K562 (cell line): Measurements from ENCODE around the gene FGF21. TPM values are rescaled to one million over a fixed set of nuclear protein-coding genes. Genes with fewer than 3 reads are reported as not detected.

Experiments used
- CBX8 ChIP-seq: fragments of 200-600 bp; sonication (generic); IDR thresholded peaks from 2 replicates; pipeline ENCODE4 v1.6.1; 2012; ENCODE audit warnings: borderline replicate concordance, mixed run types, low read depth, mild to moderate bottlenecking, moderate library complexity, mixed read lengths, low read length, control low read depth, inconsistent platforms; ENCODE audit not compliant: poor library complexity, severe bottlenecking; ENCODE audit errors: extremely low read depth
- CEBPG ChIP-seq, 3 experiments: fragments of 200-800 bp in 1 of 3; sonication (Bioruptor generic) in 1 of 3; sonication (generic) in 1 of 3; formaldehyde crosslinking in 1 of 3; IDR thresholded peaks in 2 of 3; conservative IDR thresholded peaks in 1 of 3; 2 replicates each; pipeline versions ENCODE4 v1.6.1 to v1.8.0; 2016 to 2022; ENCODE audit warnings: missing compliant biosample characterization in 2 of 3, missing genetic modification characterization in 2 of 3, mild to moderate bottlenecking in 1 of 3, missing genetic modification reagents in 1 of 3
- CREM ChIP-seq: IDR thresholded peaks from 2 replicates; pipeline ENCODE4 v1.6.1; 2014; ENCODE audit warnings: antibody characterized with exemption, low read depth
- E2F3 ChIP-seq: fragments of 250-450 bp; sonication (Bioruptor Pico); IDR thresholded peaks from 2 replicates; pipeline ENCODE4 v1.4.0; 2020; ENCODE audit warnings: mild to moderate bottlenecking
- MAFK ChIP-seq: IDR thresholded peaks from 2 replicates; pipeline ENCODE4 v1.6.1; 2011; ENCODE audit warnings: low read length, improper control_type of control experiment
- NR2C1 ChIP-seq, 2 experiments: fragments of 450-650 bp; IDR thresholded peaks; 2 replicates each; pipeline ENCODE4 v1.6.1; 2017; ENCODE audit warnings: mild to moderate bottlenecking in 2 of 2, antibody characterized with exemption in 1 of 2, inconsistent platforms in 1 of 2, missing compliant biosample characterization in 1 of 2, missing genetic modification characterization in 1 of 2
- POLR2G ChIP-seq: fragments of 200-400 bp; formaldehyde crosslinking; IDR thresholded peaks from 2 replicates; pipeline ENCODE4 v1.6.1; 2017; ENCODE audit warnings: low read depth, mild to moderate bottlenecking, antibody characterized with exemption, low read length, moderate library complexity
- PRMT5 ChIP-seq: sonication (generic); formaldehyde crosslinking; IDR thresholded peaks from 2 replicates; pipeline ENCODE4 v1.5.0; 2020; ENCODE audit warnings: missing genetic modification reagents
- SRSF1 ChIP-seq: fragments of 200-400 bp; formaldehyde crosslinking; IDR thresholded peaks from 2 replicates; pipeline ENCODE4 v1.6.1; 2017; ENCODE audit warnings: mild to moderate bottlenecking, low read depth, low read length, moderate library complexity
- ZC3H8 ChIP-seq: fragments of 450-650 bp; IDR thresholded peaks from 2 replicates; pipeline ENCODE4 v1.6.1; 2017
- ZNF561 ChIP-seq: fragments of 450-650 bp; formaldehyde crosslinking; conservative IDR thresholded peaks from 2 replicates; pipeline ENCODE4 v1.4.0; 2020; ENCODE audit warnings: mild to moderate bottlenecking, moderate library complexity
- ZNF668 ChIP-seq: fragments of 250-450 bp; sonication (Bioruptor Pico); IDR thresholded peaks from 2 replicates; pipeline ENCODE4 v1.8.0; 2022; ENCODE audit warnings: mild to moderate bottlenecking, inconsistent platforms
- ZNF780A ChIP-seq: fragments of 250-450 bp; sonication (Bioruptor Pico); IDR thresholded peaks from 2 replicates; pipeline ENCODE4 v1.5.0; 2021; ENCODE audit warnings: mild to moderate bottlenecking
- polyA plus RNA-seq, 8 experiments: library from polyadenylated mRNA; depleted of rRNA in 4 of 8; stranded (reverse) in 5 of 8; unstranded in 3 of 8; fragments of >200 nt; fragmentation: Nextera tagmentation in 2 of 8; fragmentation: Illumina TruSeq in 1 of 8; extraction: Ambion mirVana in 2 of 8; extraction: Trizol in 1 of 8; gene quantifications; 2 replicates each; pipeline versions ENCODE4 v1.2.1 to v1.2.3, GENCODE V29; 2011 to 2014; ENCODE audit warnings: inconsistent platforms in 1 of 8, missing spikeins in 1 of 8
- total RNA-seq, 7 experiments: library from RNA; depleted of rRNA in 6 of 7; stranded (reverse); fragments of >200 nt in 6 of 7; fragmentation: Illumina TruSeq in 2 of 7; extraction: Trizol in 2 of 7; gene quantifications; 2 replicates each; pipeline versions ENCODE4 v1.2.1 to v1.2.3, GENCODE V29; 2011 to 2021; ENCODE audit warnings: low replicate concordance in 1 of 7
- TF ChIP-seq, protein P1 (sequence below): fragments of 450-650 bp; formaldehyde crosslinking; IDR thresholded peaks from 2 replicates; pipeline ENCODE4 v1.4.0; 2022; ENCODE audit warnings: missing genetic modification characterization
- TF ChIP-seq, protein P2 (sequence below): fragments of 450-650 bp; conservative IDR thresholded peaks from 2 replicates; pipeline ENCODE4 v1.6.1; 2016; ENCODE audit warnings: missing genetic modification characterization, low read depth, mild to moderate bottlenecking, missing compliant biosample characterization, moderate library complexity
- TF ChIP-seq, protein P3 (sequence below): sonication (generic); formaldehyde crosslinking; IDR thresholded peaks from 2 replicates; pipeline ENCODE4 v1.8.0; 2022; ENCODE audit warnings: missing genetic modification reagents, mild to moderate bottlenecking, borderline replicate concordance
- TF ChIP-seq, protein P4 (sequence below): sonication (generic); formaldehyde crosslinking; IDR thresholded peaks from 2 replicates; pipeline ENCODE4 v1.8.1; 2023; ENCODE audit warnings: missing genetic modification reagents, mild to moderate bottlenecking, borderline replicate concordance

Gene FGF21
- total and polyA plus RNA-seq, 9 of the 15 experiments (the other 6 are each of a cell fraction or from before 2014, with no cell fraction given) = 0.04 to 0.77 (median 0.09) TPM; not detected in 6

DNA sequence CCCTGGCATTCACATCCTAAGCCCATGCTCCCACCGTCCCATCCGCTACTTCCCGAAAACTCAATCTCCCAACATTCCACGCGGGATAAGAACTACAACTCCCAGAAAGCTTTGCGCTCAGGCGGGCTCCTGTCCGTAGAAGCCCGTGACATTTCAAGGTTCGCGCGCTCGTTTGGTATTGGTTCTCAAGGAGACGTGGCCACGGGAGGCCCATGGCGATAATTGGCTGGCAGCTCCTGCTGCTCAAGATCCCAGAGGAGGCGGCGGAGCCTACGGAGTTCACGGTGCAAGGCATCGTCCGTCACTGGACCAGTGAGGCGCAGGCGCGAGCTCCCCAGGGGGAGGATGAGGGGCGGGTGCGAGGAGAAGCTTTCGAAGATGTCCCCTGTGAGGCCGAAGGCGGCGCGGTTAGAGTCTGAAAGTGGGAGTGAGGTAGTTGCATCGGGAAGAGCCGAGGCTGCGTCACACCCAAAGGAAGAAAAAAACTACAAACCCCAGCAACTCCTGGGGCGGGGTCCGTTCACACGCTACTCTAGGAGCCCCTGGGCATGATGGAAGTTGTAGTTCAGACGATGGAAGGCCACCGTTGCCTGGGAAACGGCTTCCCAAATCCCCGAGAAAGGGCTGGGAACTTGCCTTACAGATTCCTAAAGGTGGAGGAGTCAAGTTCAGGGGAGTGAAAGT, 34.6 kb upstream of the FGF21 start (continued):
- TF ChIP-seq CREM (peak; percentile 84), SRSF1 (no peak), POLR2G (peak; percentile 86), CBX8 (no peak), MAFK (no peak), ZNF561 (CRISPR knock-in tag) (no peak; the same call in 1 of the 2 replicates), E2F3 (CRISPR knock-in tag) (peak; percentile 77; the same call in 1 of the 2 replicates), ZNF780A (CRISPR knock-in tag) (no peak), ZC3H8 (no peak), PRMT5 (no peak), CEBPG (CRISPR knock-in tag; IDR thresholded peaks at IDR 0.05) (peak; percentile 24; the same call in 1 of the 2 replicates), CEBPG (tag; conservative IDR thresholded peaks at IDR 0.05 in 1 of 2, IDR thresholded peaks at IDR 0.05 in 1 of 2) (no peak), ZNF668 (no peak), NR2C1 (IDR thresholded peaks at IDR 0.05) (peak; percentile 61), NR2C1 (tag; IDR thresholded peaks at IDR 0.05) (peak; percentile 66)
- TF ChIP-seq, protein P1, sequence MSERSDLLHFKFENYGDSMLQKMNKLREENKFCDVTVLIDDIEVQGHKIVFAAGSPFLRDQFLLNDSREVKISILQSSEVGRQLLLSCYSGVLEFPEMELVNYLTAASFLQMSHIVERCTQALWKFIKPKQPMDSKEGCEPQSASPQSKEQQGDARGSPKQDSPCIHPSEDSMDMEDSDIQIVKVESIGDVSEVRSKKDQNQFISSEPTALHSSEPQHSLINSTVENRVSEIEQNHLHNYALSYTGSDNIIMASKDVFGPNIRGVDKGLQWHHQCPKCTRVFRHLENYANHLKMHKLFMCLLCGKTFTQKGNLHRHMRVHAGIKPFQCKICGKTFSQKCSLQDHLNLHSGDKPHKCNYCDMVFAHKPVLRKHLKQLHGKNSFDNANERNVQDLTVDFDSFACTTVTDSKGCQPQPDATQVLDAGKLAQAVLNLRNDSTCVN (CRISPR knock-in tag) = no peak
- TF ChIP-seq, protein P2, sequence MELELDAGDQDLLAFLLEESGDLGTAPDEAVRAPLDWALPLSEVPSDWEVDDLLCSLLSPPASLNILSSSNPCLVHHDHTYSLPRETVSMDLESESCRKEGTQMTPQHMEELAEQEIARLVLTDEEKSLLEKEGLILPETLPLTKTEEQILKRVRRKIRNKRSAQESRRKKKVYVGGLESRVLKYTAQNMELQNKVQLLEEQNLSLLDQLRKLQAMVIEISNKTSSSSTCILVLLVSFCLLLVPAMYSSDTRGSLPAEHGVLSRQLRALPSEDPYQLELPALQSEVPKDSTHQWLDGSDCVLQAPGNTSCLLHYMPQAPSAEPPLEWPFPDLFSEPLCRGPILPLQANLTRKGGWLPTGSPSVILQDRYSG (tag) = 0 out of 2 replicates have a peak, but pooled peaks have one; percentile 23
- TF ChIP-seq, protein P3, sequence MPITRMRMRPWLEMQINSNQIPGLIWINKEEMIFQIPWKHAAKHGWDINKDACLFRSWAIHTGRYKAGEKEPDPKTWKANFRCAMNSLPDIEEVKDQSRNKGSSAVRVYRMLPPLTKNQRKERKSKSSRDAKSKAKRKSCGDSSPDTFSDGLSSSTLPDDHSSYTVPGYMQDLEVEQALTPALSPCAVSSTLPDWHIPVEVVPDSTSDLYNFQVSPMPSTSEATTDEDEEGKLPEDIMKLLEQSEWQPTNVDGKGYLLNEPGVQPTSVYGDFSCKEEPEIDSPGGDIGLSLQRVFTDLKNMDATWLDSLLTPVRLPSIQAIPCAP (CRISPR knock-in tag) = no peak
- TF ChIP-seq, protein P4, sequence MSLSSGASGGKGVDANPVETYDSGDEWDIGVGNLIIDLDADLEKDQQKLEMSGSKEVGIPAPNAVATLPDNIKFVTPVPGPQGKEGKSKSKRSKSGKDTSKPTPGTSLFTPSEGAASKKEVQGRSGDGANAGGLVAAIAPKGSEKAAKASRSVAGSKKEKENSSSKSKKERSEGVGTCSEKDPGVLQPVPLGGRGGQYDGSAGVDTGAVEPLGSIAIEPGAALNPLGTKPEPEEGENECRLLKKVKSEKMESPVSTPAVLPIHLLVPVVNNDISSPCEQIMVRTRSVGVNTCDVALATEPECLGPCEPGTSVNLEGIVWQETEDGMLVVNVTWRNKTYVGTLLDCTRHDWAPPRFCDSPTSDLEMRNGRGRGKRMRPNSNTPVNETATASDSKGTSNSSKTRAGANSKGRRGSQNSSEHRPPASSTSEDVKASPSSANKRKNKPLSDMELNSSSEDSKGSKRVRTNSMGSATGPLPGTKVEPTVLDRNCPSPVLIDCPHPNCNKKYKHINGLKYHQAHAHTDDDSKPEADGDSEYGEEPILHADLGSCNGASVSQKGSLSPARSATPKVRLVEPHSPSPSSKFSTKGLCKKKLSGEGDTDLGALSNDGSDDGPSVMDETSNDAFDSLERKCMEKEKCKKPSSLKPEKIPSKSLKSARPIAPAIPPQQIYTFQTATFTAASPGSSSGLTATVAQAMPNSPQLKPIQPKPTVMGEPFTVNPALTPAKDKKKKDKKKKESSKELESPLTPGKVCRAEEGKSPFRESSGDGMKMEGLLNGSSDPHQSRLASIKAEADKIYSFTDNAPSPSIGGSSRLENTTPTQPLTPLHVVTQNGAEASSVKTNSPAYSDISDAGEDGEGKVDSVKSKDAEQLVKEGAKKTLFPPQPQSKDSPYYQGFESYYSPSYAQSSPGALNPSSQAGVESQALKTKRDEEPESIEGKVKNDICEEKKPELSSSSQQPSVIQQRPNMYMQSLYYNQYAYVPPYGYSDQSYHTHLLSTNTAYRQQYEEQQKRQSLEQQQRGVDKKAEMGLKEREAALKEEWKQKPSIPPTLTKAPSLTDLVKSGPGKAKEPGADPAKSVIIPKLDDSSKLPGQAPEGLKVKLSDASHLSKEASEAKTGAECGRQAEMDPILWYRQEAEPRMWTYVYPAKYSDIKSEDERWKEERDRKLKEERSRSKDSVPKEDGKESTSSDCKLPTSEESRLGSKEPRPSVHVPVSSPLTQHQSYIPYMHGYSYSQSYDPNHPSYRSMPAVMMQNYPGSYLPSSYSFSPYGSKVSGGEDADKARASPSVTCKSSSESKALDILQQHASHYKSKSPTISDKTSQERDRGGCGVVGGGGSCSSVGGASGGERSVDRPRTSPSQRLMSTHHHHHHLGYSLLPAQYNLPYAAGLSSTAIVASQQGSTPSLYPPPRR = no peak
